HG03159 (cell line): ENCODE results near the gene GAA.

Experiments
- ATAC-seq: cut with Tn5 transposase; IDR thresholded peaks from one replicate; pipeline ENCODE4 v1.9.1; 2021; ENCODE audit warnings: mild to moderate bottlenecking, moderate library complexity; ENCODE audit not compliant: unreplicated experiment

GAA gene

DNA sequence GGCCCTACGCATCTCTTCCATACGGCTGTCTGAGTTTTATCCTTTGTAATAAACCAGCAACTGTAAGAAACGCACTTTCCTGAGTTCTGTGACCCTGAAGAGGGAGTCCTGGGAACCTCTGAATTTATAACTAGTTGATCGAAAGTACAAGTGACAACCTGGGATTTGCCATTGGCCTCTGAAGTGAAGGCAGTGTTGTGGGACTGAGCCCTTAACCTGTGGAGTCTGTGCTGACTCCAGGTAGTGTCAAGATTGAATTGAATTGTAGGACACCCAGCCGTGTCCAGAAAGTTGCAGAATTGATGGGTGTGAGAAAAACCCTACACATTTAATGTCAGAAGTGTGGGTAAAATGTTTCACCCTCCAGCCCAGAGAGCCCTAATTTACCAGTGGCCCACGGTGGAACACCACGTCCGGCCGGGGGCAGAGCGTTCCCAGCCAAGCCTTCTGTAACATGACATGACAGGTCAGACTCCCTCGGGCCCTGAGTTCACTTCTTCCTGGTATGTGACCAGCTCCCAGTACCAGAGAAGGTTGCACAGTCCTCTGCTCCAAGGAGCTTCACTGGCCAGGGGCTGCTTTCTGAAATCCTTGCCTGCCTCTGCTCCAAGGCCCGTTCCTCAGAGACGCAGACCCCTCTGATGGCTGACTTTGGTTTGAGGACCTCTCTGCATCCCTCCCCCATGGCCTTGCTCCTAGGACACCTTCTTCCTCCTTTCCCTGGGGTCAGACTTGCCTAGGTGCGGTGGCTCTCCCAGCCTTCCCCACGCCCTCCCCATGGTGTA, 1.5 kb downstream of the GAA start:
- ATAC-seq: no peak

DNA sequence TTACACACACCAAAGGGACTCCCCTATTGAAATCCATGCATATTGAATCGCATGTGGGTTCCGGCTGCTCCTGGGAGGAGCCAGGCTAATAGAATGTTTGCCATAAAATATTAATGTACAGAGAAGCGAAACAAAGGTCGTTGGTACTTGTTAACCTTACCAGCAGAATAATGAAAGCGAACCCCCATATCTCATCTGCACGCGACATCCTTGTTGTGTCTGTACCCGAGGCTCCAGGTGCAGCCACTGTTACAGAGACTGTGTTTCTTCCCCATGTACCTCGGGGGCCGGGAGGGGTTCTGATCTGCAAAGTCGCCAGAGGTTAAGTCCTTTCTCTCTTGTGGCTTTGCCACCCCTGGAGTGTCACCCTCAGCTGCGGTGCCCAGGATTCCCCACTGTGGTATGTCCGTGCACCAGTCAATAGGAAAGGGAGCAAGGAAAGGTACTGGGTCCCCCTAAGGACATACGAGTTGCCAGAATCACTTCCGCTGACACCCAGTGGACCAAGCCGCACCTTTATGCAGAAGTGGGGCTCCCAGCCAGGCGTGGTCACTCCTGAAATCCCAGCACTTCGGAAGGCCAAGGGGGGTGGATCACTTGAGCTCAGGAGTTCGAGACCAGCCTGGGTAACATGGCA, 2.2 kb downstream of the GAA start:
- no peak for ATAC-seq

DNA sequence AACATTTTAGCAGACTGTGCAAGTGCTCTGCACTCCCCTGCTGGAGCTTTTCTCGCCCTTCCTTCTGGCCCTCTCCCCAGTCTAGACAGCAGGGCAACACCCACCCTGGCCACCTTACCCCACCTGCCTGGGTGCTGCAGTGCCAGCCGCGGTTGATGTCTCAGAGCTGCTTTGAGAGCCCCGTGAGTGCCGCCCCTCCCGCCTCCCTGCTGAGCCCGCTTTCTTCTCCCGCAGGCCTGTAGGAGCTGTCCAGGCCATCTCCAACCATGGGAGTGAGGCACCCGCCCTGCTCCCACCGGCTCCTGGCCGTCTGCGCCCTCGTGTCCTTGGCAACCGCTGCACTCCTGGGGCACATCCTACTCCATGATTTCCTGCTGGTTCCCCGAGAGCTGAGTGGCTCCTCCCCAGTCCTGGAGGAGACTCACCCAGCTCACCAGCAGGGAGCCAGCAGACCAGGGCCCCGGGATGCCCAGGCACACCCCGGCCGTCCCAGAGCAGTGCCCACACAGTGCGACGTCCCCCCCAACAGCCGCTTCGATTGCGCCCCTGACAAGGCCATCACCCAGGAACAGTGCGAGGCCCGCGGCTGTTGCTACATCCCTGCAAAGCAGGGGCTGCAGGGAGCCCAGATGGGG, 3.1 kb downstream of the GAA start:
- ATAC-seq: no peak

DNA sequence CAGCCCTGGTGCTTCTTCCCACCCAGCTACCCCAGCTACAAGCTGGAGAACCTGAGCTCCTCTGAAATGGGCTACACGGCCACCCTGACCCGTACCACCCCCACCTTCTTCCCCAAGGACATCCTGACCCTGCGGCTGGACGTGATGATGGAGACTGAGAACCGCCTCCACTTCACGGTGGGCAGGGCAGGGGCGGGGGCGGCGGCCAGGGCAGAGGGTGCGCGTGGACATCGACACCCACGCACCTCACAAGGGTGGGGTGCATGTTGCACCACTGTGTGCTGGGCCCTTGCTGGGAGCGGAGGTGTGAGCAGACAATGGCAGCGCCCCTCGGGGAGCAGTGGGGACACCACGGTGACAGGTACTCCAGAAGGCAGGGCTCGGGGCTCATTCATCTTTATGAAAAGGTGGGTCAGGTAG, 3.6 kb downstream of the GAA start:
- ATAC-seq: no peak

DNA sequence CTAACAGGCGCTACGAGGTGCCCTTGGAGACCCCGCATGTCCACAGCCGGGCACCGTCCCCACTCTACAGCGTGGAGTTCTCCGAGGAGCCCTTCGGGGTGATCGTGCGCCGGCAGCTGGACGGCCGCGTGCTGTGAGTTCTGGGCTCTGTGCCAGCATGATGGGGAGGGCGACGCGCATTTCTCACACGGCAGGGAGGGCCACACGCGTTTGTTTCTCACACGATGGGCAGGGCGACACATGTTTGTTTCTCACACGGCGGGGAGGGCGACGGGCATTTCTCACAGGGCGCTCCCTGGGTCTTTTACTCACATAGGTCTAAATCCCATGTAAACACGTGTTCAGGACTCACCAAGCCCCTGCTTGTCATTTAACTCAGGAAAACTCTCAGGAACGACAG, 4.4 kb downstream of the GAA start:
- no peak for ATAC-seq

DNA sequence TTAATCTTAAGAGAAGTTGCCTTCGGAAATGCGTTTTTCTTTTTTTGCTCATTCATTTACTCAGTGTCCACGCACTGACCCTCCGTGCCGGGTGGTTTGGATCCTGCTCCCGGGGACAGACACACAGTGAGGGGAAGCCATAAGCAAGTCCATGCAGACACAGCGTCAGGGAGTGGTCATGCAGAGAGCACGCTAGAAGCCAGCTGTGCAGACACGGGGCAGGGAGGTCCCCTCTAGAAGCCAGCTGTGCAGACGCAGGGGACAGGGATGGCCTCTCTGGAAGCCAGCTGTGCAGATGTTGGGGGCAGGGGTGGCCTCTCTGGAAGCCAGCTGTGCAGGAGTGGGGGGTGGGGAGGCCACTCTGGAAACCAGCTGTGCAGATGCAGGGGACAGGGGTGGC, 4.8 kb downstream of the GAA start:
- no peak for ATAC-seq

DNA sequence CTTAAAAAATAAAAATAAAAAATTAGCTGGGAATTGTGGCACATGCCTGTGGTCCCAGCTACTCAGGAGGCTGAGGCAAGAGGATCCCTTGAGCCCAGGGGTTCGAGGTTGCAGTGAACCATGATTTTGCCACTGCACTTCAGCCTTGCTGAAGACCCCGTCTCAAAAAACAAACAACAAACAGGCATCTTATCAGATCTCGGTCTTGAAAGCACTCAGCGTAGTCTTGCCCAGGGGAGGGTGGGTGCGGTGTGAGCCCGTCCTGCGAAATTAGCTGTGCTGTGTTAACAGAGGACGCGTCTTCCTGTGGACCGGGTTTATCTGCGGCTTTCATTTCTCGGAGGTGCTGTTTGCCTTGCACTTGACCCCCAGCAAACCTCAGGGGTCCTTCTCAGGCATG, 5.4 kb downstream of the GAA start:
- no peak for ATAC-seq

DNA sequence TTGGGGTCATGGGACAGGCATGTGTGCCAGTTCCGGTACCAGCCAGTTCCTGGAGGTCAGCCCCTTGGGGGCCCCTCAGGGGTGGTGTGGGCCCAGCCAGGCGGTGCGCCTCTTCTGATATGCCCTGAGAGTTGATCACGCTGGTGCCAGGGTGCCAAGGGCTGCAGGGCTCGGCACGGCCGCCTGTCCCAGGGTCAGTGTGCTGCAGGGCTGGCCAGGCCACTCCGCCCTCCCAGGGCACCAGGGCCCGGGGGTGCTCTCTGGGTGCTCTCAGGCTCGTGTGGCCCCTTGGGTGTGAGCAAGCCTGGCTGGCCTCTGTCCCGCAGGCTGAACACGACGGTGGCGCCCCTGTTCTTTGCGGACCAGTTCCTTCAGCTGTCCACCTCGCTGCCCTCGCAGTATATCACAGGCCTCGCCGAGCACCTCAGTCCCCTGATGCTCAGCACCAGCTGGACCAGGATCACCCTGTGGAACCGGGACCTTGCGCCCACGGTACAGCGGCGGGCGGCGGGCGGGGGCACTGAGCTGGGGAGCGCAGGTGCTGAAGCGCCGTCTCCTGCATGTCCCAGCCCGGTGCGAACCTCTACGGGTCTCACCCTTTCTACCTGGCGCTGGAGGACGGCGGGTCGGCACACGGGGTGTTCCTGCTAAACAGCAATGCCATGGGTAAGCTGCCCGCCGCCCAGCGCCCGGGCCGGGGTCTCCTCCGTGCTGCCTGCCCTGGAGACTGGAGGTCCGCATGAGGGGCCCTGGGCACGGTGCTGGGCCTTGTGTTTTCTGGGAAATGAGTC, 6.0 kb downstream of the GAA start:
- no peak for ATAC-seq

DNA sequence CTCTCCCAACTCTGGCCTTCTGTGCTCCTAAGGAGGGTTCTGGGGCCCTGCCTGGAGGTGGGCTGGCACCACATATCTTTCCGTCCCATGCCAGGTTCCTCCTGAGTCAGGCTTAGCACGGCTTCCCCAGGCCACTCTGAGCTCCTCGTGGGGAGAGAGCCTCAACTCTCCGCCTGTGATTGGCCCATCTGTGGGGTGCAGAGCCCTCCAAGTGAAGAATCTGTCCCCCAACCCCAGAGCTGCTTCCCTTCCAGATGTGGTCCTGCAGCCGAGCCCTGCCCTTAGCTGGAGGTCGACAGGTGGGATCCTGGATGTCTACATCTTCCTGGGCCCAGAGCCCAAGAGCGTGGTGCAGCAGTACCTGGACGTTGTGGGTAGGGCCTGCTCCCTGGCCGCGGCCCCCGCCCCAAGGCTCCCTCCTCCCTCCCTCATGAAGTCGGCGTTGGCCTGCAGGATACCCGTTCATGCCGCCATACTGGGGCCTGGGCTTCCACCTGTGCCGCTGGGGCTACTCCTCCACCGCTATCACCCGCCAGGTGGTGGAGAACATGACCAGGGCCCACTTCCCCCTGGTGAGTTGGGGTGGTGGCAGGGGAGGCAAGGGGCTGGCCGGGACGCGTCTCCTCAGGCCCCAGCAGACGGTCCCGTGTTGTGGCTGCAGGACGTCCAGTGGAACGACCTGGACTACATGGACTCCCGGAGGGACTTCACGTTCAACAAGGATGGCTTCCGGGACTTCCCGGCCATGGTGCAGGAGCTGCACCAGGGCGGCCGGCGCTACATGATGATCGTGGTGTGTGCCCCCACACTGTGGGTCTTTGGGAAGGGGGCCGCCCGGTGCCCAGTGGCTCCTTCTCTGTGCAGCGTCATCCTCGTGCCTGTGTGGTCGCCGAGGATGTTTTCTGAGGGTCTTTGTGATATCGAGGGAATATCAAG, 6.9 kb downstream of the GAA start:
- no peak for ATAC-seq

DNA sequence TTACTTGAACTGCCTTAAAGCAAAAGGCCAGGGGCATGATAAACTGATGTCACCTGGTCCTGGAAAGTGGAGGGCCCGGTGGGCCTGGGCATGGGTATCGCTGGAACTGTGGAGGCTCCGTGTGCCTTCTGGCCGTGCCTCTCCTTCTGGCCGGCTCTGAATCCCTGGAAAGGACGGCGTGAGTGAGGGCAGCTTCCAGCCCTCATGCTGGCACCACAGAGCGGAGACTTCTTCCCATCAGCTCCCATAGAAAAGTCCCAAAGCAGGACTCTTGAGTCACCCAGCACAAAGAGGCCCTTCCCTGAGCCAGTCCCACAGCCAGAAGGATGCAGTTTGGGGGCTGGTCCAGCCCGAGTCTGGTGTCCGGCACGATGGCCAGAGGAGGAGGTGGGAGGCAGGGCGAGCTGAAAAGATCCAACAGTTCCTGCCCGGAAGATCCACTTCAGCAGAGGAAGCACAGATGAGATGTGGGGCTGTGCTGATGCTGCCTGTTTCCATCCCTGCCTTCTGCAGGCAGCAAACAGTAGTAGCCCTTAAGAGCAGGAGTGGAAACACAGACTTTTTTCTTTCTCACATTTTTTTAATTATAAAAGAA, 7.8 kb downstream of the GAA start:
- ATAC-seq: no peak

DNA sequence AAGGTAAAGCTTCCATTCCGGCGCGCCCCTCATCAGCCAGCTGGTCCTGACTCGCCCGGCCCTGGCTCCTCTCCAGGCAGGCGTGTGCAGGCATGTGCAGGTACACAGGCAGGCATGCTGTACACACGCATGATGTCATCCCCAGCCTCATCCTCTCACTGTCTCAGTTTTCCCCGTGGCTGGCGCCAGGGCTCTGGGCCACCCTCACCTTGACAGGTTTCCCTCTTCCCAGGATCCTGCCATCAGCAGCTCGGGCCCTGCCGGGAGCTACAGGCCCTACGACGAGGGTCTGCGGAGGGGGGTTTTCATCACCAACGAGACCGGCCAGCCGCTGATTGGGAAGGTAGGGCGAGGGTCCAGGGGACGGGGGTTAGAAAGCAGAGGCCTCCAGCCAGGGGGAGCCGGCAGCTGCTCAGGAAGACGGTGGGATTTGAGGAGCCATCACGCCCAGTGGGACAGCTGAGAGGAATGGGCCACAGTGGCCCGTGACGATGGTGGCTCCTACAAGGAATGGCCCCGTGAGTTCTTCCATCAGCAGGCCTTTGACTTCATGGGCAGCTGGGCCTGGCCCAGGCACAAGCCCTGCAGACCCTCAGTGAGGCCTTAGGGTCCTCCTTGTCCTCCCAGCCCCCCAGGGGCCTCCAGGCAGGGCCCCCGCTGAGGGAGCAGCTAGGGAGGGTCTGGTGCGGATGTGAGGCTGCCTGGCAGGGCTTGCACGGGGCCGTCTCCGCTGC, 8.5 kb downstream of the GAA start:
- no peak for ATAC-seq

DNA sequence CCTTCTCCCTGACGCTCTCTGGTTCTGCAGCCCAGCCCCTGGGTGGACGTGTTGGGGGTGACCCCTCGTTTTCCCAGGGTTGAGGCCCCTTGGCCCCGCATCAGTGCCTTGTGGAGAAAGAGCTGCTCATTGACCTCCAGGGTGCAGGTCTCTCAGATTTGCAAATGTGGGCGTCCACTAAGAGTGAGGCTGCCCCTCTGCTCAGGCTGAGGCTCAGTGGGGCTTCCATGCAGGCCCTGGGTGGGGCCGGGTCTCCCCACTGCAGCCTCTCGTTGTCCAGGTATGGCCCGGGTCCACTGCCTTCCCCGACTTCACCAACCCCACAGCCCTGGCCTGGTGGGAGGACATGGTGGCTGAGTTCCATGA, 9.0 kb downstream of the GAA start:
- ATAC-seq: no peak

DNA sequence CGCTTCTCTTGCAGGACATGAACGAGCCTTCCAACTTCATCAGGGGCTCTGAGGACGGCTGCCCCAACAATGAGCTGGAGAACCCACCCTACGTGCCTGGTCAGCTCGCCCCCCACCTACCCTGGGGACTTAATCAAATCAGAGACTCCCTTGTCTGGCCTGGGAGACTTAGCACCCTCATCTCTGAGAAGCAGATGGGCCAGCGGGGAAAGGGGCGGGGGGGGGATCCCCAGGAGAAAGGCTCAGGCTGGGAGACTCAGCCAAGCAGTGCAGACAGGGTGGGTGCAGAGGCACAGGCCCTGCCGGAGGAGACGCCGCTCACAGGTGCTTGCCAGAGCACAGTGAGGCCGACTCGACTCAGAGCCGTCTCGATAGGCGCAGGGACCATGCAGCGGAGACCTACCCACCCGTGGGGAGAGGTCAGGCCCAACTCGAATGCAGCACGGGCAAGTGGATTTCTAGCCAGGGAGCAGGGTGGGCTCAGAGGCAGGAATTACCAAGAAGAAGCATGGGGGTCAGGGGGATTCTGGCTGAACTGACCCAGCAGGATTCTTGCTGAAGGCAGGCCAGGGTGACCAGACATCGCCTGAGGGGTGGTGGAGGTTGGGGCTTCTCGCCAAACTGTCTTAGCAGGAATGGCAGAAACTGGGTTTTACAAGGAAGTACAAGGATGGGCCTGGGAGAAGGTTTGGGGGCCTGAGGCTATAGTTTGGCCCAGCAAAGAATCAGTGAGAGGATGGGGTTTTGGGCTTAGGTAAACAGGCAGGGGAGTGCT, 9.7 kb downstream of the GAA start:
- no peak for ATAC-seq

DNA sequence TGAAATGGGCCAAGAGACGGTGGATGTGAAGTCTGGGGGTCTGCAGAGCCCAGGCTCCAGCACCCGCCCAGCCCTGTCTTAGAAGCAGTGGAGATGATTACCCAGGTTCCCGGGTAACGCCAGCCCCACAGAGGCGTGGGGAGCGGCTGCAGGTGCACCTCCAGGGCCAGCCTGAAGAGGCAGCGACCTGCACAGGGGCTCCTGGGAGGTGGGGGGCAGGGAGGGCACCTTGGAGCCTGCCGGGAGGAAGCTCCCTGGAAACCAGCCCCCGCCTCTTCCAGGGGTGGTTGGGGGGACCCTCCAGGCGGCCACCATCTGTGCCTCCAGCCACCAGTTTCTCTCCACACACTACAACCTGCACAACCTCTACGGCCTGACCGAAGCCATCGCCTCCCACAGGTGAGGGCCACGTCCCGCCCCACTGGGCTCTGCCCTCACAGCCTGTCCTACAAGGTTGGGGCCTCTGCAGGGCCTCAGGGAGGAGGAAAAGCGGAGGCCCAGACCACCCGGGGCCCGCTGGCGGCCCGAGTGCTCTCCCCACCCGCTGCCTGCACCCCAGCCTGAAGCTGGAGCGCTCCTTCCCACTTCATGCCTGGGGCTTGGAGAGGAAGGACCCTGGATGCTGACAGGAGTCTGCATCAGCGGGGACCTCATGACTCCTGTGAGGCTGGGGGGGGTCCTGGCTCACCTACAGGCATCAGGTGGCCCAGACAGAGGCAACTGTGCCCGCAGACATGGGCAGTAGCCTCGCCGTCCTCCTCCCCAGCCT, 10.5 kb downstream of the GAA start:
- no peak for ATAC-seq

DNA sequence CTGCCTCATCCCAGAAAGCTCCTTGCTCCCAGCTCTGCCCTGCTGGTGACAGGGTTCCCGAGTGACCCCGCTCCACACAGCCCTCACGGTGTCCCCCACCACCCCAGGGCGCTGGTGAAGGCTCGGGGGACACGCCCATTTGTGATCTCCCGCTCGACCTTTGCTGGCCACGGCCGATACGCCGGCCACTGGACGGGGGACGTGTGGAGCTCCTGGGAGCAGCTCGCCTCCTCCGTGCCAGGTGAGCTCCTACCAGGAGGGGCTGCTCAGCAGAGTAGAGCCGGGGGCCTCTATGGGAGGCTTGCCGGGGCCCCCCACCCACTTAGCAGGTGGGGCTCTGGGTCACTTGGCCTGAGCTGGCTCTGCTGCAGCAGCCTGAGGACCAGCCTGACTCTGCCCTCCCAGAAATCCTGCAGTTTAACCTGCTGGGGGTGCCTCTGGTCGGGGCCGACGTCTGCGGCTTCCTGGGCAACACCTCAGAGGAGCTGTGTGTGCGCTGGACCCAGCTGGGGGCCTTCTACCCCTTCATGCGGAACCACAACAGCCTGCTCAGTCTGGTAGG, 11.2 kb downstream of the GAA start:
- no peak for ATAC-seq

DNA sequence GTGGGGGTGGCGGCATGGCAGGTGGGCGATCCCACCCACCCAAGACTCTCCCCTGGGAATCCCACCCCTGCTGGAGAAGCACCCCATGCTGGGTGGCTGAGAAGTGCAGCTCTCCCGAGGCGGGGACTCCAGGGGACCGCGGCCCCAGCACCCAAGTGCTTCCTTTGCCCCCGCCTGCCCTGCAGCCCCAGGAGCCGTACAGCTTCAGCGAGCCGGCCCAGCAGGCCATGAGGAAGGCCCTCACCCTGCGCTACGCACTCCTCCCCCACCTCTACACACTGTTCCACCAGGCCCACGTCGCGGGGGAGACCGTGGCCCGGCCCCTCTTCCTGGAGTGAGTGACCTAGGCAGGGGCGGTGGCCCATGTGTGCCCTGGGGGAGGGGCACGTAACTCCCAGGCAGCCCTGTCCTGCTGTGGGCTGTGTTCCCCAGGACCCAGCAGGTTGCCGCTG, 11.7 kb downstream of the GAA start:
- no peak for ATAC-seq

DNA sequence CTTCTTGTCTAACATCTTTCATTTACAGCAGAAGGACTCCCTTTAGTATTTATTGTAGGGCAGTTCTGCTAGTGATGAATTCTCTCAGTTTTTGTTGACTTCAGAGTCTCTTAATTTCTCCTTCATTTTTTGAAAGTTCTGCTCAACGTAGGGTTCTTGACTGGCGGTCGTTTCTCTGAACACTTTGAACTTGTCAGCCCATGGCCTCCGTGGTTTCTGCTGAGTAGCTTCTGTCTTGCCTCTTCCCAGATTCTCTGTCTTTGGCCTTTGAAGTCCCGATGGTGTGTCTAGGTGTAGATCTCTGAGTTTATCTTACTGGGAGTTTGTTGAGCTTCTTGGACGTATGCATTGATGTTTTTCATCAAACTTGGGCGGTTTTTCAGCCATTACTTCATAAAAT, 13.4 kb downstream of the GAA start:
- no peak for ATAC-seq
